Stimulated activated CD4-positive, alpha-beta T cell treated with anti-CD3 and anti-CD28 coated beads, Interleukin-1b, Interleukin-23, amount 100 ng/mL, for 4 hours (primary cell): ENCODE measurements around the gene RPH3AL.
"Not testable (repeated sequence)": the region's sequence is repeated elsewhere in the genome, so short reads cannot be mapped to it uniquely, and the experiment has no call there.

Experiments used
- DNase-seq, 2 donors: peaks; one replicate each; pipeline ENCODE4 v3.0.0-alpha.2; 2020; ENCODE audit warnings: low read depth in 2 of 2

Gene RPH3AL

GRCh38 chr17:202501-202951 lies 150.1 kb downstream of the RPH3AL start:
- no peak for DNase-seq

- not testable (repeated sequence) for DNase-seq
Observed at GRCh38 chr17:201736-202135, 150.9 kb downstream of the RPH3AL start.

- DNase-seq: not testable (repeated sequence)
Observed at GRCh38 chr17:201257-201656, 151.3 kb downstream of the RPH3AL start.

GRCh38 chr17:200586-200985 lies 152.0 kb downstream of the RPH3AL start:
- no peak for DNase-seq

GRCh38 chr17:199806-200545 lies 152.6 kb downstream of the RPH3AL start:
- DNase-seq: no peak

GRCh38 chr17:199191-199604 lies 153.4 kb downstream of the RPH3AL start:
- DNase-seq: no peak

GRCh38 chr17:198225-198624 lies 154.4 kb downstream of the RPH3AL start:
- DNase-seq: not testable (repeated sequence)

GRCh38 chr17:197352-197751 lies 155.3 kb downstream of the RPH3AL start:
- no peak for DNase-seq

- no peak for DNase-seq
Observed at GRCh38 chr17:194828-195602, 157.6 kb downstream of the RPH3AL start.

- no peak for DNase-seq
Observed at GRCh38 chr17:193841-194806, 158.5 kb downstream of the RPH3AL start.

- DNase-seq: no peak
Observed at GRCh38 chr17:193426-193810, 159.2 kb downstream of the RPH3AL start.

- DNase-seq: no peak
Observed at GRCh38 chr17:192666-193425, 159.8 kb downstream of the RPH3AL start.

- DNase-seq: no peak
Observed at GRCh38 chr17:189444-189843, 163.2 kb downstream of the RPH3AL start.

GRCh38 chr17:187130-187529 lies 165.5 kb downstream of the RPH3AL start:
- no peak for DNase-seq

GRCh38 chr17:185445-186138 lies 167.0 kb downstream of the RPH3AL start:
- no peak for DNase-seq

- no peak for DNase-seq
Observed at GRCh38 chr17:183021-183420, 169.6 kb downstream of the RPH3AL start.

GRCh38 chr17:182050-182751 lies 170.4 kb downstream of the RPH3AL start:
- DNase-seq: no peak

- DNase-seq: peak in 1 of 2 donors; percentile 19
Observed at GRCh38 chr17:181245-182049, 171.2 kb downstream of the RPH3AL start, which contains the start of gene DOC2B. TSS of gene DOC2B (minus strand) at chr17:181650. CDS start at chr17:181479, 171 bp downstream.
